SU-DHL-6 (cell line): ENCODE data around the gene ERVW-1.
"Not testable (repeated sequence)": the region's sequence is repeated elsewhere in the genome, so short reads cannot be mapped to it uniquely, and the experiment has no call there.

Experiments
- H2AFZ ChIP-seq: fragments of 200-600 bp; sonication (generic); 2 replicates; pipeline ENCODE4 v1.6.1; 2014; ENCODE audit warnings: low read depth, mild to moderate bottlenecking, moderate library complexity, mixed read lengths, antibody characterized with exemption, low read length; ENCODE audit not compliant: severe bottlenecking
- H3F3A ChIP-seq: fragments of 200-600 bp; shearing (Covaris generic); 2 replicates; pipeline ENCODE4 v1.6.0; 2016; ENCODE audit warnings: antibody characterized with exemption, mild to moderate bottlenecking; ENCODE audit not compliant: insufficient read depth
- H3K27ac ChIP-seq: fragments of 200-600 bp; sonication (generic); 2 replicates; pipeline ENCODE4 v1.5.1; 2016; ENCODE audit warnings: low read depth, mild to moderate bottlenecking, low read length, moderate library complexity, mixed read lengths
- H3K27me3 ChIP-seq: fragments of 200-600 bp; sonication (generic), shearing (Covaris generic); 2 replicates; pipeline ENCODE4 v1.6.0; 2014; ENCODE audit warnings: mild to moderate bottlenecking, low read length
- H3K36me3 ChIP-seq: fragments of 200-600 bp; sonication (generic); 2 replicates; pipeline ENCODE4 v1.6.1; 2014; ENCODE audit warnings: mild to moderate bottlenecking, low read length, mixed read lengths
- H3K4me2 ChIP-seq: fragments of 300-600, 200-600 bp; shearing (Covaris generic), sonication (generic); 2 replicates; pipeline ENCODE4 v1.6.0; 2014; ENCODE audit warnings: low read length, low read depth, mild to moderate bottlenecking; ENCODE audit not compliant: poor library complexity, severe bottlenecking
- H3K4me3 ChIP-seq: fragments of 200-600 bp; sonication (generic); 2 replicates; pipeline ENCODE4 v1.5.1; 2014; ENCODE audit warnings: antibody characterized with exemption, low read length, mild to moderate bottlenecking, mixed read lengths; ENCODE audit not compliant: insufficient read depth, poor library complexity, severe bottlenecking
- H3K79me2 ChIP-seq: fragments of 200-600 bp; sonication (generic); 2 replicates; pipeline ENCODE4 v1.6.1; 2014; ENCODE audit warnings: mild to moderate bottlenecking, low read length, moderate library complexity; ENCODE audit not compliant: insufficient read depth
- H3K9ac ChIP-seq: fragments of 200-600 bp; sonication (generic); 2 replicates; pipeline ENCODE4 v1.7.0; 2014; ENCODE audit warnings: mild to moderate bottlenecking, low read length
- H3K9me2 ChIP-seq: fragments of 200-600 bp; sonication (generic); replicated peaks from 2 replicates; pipeline ENCODE4 v1.6.1; 2014; ENCODE audit warnings: low read length; ENCODE audit not compliant: insufficient read depth
- H3K9me3 ChIP-seq: fragments of 200-600 bp; sonication (generic); 2 replicates; pipeline ENCODE4 v1.6.1; 2014; ENCODE audit warnings: low read length, mixed read lengths; ENCODE audit not compliant: insufficient read depth
- H4K20me1 ChIP-seq: fragments of 200-600 bp; sonication (generic); 2 replicates; pipeline ENCODE4 v1.6.1; 2014; ENCODE audit warnings: low read depth, mild to moderate bottlenecking, antibody characterized with exemption, low read length, moderate library complexity, mixed read lengths
- EZH2phosphoT487 ChIP-seq: fragments of 200-600 bp; sonication (generic), shearing (Covaris generic); conservative IDR thresholded peaks from 2 replicates; pipeline ENCODE4 v1.6.1; 2018; ENCODE audit warnings: mild to moderate bottlenecking, antibody characterized with exemption, low read length, moderate library complexity, mixed read lengths
- TF ChIP-seq, protein P1 (sequence below): fragments of 200-600 bp; sonication (generic); IDR thresholded peaks from one replicate; pipeline ENCODE4 v1.5.1; 2017; ENCODE audit warnings: antibody characterized with exemption, mild to moderate bottlenecking, low read length, moderate library complexity; ENCODE audit not compliant: insufficient read depth, poor library complexity, severe bottlenecking

ERVW-1 gene

GRCh38 chr7:92447345-92448204 lies 30.2 kb downstream of the ERVW-1 start, which contains the start of gene GATAD1:
GATAD1 (plus strand) TSS chr7:92447482; CDS start chr7:92447730, 248 bp downstream.
- Histone ChIP-seq H3K9me3 (no peaks in the 10 kb centered on the region), H3K9ac (peak within 1 kb of the TSS; percentile 93), H3K4me3 (peak within 1 kb of the TSS; percentile 89), H3K36me3 (peaks cover 12% of the 10 kb centered on the region; the same call in 1 of the 2 replicates), H4K20me1 (no peaks in the 10 kb centered on the region), H3K79me2 (no peaks in the 10 kb centered on the region), H3K9me2 (no peaks in the 10 kb centered on the region), H3F3A (peaks cover 22% of the 10 kb centered on the region), H2AFZ (peak within 1 kb of the TSS; percentile 99), H3K27ac (peak within 1 kb of the TSS; percentile 78), H3K4me2 (peak within 1 kb of the TSS; percentile 86), H3K27me3 (no peaks in the 10 kb centered on the region)
- TF ChIP-seq EZH2phosphoT487: no peak
- TF ChIP-seq, protein P1, sequence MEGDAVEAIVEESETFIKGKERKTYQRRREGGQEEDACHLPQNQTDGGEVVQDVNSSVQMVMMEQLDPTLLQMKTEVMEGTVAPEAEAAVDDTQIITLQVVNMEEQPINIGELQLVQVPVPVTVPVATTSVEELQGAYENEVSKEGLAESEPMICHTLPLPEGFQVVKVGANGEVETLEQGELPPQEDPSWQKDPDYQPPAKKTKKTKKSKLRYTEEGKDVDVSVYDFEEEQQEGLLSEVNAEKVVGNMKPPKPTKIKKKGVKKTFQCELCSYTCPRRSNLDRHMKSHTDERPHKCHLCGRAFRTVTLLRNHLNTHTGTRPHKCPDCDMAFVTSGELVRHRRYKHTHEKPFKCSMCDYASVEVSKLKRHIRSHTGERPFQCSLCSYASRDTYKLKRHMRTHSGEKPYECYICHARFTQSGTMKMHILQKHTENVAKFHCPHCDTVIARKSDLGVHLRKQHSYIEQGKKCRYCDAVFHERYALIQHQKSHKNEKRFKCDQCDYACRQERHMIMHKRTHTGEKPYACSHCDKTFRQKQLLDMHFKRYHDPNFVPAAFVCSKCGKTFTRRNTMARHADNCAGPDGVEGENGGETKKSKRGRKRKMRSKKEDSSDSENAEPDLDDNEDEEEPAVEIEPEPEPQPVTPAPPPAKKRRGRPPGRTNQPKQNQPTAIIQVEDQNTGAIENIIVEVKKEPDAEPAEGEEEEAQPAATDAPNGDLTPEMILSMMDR: peak; percentile 97

DNA sequence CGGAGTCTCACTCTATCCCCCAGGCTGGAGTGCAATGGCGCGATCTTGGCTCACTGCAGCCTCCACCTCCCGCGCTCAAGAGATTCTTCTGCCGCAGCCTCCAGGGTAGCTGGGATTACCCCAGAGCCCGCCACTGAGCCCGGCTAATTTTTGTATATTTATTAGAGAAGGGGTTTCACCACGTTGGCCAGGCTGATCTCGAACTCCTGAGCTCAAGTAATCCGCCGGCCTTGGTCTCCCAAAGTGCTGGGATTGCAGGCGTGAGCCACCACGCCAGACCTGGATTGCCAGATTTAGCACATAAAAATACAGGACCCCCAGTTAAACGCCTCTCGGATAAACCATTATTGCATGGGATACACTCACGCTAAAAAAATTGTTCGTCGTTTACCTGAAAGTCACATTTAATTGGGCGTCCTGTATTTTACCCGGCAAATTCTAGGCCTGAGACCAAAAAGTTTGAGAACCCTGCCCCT lies 30.8 kb downstream of the ERVW-1 start:
- H3K9me2 ChIP-seq: no peaks in the 10 kb centered on the region
- no peak for TF ChIP-seq EZH2phosphoT487
- TF ChIP-seq, protein P1: no peak
- H3K27ac ChIP-seq: 0 out of 2 replicates have a peak overlapping the region, but pooled peaks have one; percentile 78
- H3K9ac ChIP-seq: peak overlapping the region; percentile 93
- no peaks in the 10 kb centered on the region for H3K27me3 ChIP-seq
- H3K9me3 ChIP-seq: no peaks in the 10 kb centered on the region
- peak overlapping the region; percentile 89 for H3K4me3 ChIP-seq
- H3K79me2 ChIP-seq: no peaks in the 10 kb centered on the region
- H3F3A ChIP-seq: peaks cover 22% of the 10 kb centered on the region
- no peaks in the 10 kb centered on the region for H4K20me1 ChIP-seq
- H3K36me3 ChIP-seq: peaks cover 12% of the 10 kb centered on the region; the same call in 1 of the 2 replicates
- H3K4me2 ChIP-seq: peak overlapping the region; percentile 86
- H2AFZ ChIP-seq: peak overlapping the region; percentile 99

GRCh38 chr7:92442720-92443119 lies 35.0 kb downstream of the ERVW-1 start:
- H3K4me3 ChIP-seq, H3F3A ChIP-seq, H3K79me2 ChIP-seq, H3K9me2 ChIP-seq, H3K36me3 ChIP-seq, H3K9me3 ChIP-seq, H3K27ac ChIP-seq, H3K9ac ChIP-seq, H3K27me3 ChIP-seq, H3K4me2 ChIP-seq, H4K20me1 ChIP-seq, H2AFZ ChIP-seq: not testable (repeated sequence)

- Histone ChIP-seq H4K20me1 (no peaks in the 10 kb centered on the region), H3K36me3 (no peaks in the 10 kb centered on the region), H3K27me3 (no peaks in the 10 kb centered on the region), H3K9ac (no peak overlapping the region), H3K9me2 (no peaks in the 10 kb centered on the region), H3K4me3 (no peak overlapping the region), H3K4me2 (no peak overlapping the region), H3K79me2 (no peaks in the 10 kb centered on the region), H3K9me3 (no peaks in the 10 kb centered on the region), H3K27ac (no peak overlapping the region), H3F3A (no peaks in the 10 kb centered on the region), H2AFZ (no peak overlapping the region)
- no peak for TF ChIP-seq EZH2phosphoT487
- TF ChIP-seq, protein P1: no peak
These were observed 39.7 kb downstream of the ERVW-1 start for GRCh38 chr7:92437956-92438491.
